ENCODE data around the gene UBE2E2. TPM values are rescaled to one million over a fixed set of nuclear protein-coding genes. Genes with fewer than 3 reads are reported as not detected.

Gene UBE2E2
- total RNA-seq, 1 experiment from 2014 or later = 14.7 TPM

DNA sequence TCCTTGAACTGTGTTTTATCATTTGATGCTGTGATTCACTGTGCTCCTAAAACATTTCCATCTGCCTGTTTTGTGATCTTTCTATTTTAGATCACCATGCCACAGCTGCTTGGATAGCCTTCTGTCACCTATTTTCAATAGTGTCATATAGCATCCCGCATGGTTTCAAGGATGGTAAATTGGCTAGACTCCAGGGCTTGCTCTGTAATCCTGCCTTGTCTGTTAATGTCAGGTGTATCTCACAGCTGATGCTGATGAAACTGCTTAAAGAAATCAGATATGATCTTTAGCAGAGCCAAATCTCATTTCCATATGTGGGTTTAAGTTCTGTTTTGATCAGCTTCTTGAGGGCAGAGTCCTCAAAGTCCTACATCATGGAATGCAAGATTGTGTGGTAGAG, 182.2 kb downstream of the UBE2E2 start:
- Histone ChIP-seq H3K27me3 (ENCODE audit: low read length) (no peaks in the 10 kb centered on the region), H3K79me2 (ENCODE audit: low read length) (no peaks in the 10 kb centered on the region), H3K27ac (ENCODE audit: low read length) (no peak overlapping the region), H3K36me3 (ENCODE audit: insufficient read depth, low read length) (no peaks in the 10 kb centered on the region), H2AFZ (ENCODE audit: low read length) (no peak overlapping the region), H3K9me2 (replicated peaks; ENCODE audit: insufficient read depth, low read length) (no peaks in the 10 kb centered on the region), H4K20me1 (ENCODE audit: insufficient read depth, low read depth, low read length) (no peaks in the 10 kb centered on the region; the same call in 1 of the 2 replicates), H3K9me3 (ENCODE audit: low read length) (no peaks in the 10 kb centered on the region), H3K4me3 (ENCODE audit: low read length) (no peak overlapping the region), H3K4me1 (ENCODE audit: low read length) (peaks cover 24% of the 10 kb centered on the region), H3K4me2 (ENCODE audit: low read depth, low read length, poor library complexity, severe bottlenecking) (no peak overlapping the region), H3K9ac (ENCODE audit: low read length) (no peak overlapping the region)
- DNase-seq = no peak

DNA sequence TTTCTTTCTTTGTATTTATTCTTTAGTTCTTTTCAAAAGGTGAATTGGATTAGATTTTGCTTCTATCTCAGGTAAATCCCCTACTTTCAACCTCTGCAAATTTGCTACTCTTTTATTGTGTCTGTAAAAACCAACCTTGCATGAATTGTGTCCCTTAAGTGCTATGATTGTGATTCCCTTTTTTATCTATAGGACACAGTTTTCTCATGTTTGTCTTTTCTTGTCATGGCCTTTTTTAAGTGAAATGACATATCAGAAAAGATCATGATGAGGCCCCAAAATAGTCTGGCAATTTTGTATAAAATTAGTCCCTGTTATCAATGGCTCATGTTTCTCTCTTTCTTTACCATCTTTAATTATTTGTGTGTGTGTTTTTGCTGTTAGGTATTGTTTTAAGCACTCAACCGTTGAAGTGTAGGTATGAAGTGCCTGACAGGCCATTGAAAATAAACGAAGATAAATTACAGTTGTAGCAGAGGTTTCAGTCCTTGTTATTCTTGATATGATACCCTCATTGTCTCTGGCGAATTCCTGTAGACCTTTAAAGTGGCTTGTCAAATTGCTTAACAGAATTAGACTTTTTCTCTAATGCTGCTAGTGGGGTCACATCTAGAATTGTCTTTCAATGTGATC, 184.3 kb downstream of the UBE2E2 start:
- Histone ChIP-seq H3K9me3 (ENCODE audit: low read length) (no peaks in the 10 kb centered on the region), H3K27ac (ENCODE audit: low read length) (no peak overlapping the region), H2AFZ (ENCODE audit: low read length) (no peak overlapping the region), H3K9ac (ENCODE audit: low read length) (no peak overlapping the region), H3K4me1 (ENCODE audit: low read length) (peaks cover 24% of the 10 kb centered on the region), H3K9me2 (replicated peaks; ENCODE audit: insufficient read depth, low read length) (no peaks in the 10 kb centered on the region), H3K36me3 (ENCODE audit: insufficient read depth, low read length) (no peaks in the 10 kb centered on the region), H3K4me2 (ENCODE audit: low read depth, low read length, poor library complexity, severe bottlenecking) (no peak overlapping the region), H3K27me3 (ENCODE audit: low read length) (0 out of 2 replicates have a peak, but pooled peaks cover 2% of the 10 kb centered on the region), H3K79me2 (ENCODE audit: low read length) (no peaks in the 10 kb centered on the region), H4K20me1 (ENCODE audit: insufficient read depth, low read depth, low read length) (no peaks in the 10 kb centered on the region; the same call in 1 of the 2 replicates), H3K4me3 (ENCODE audit: low read length) (no peak overlapping the region)
- DNase-seq = no peak

DNA sequence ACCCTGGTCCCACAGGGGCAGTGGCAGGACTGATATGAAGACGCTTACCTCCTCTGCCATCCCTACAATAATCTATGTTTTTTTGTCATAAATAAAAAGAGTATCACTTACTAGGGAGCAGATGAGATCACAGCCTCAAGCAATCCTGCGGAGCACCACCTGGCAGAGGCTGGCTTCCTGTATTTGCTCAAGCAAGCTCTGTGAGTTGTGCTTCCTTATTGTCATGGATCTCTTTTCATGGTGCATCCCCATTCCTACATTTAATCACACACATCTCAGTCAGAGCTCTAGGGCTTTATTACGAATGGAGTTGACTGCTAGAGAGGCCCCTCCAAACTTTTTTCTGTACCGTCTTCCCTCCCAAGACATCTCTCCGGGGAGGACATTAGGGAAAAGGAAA, 186.0 kb downstream of the UBE2E2 start:
- Histone ChIP-seq H3K4me1 (ENCODE audit: low read length) (peaks cover 29% of the 10 kb centered on the region), H3K9me2 (replicated peaks; ENCODE audit: insufficient read depth, low read length) (no peaks in the 10 kb centered on the region), H3K9me3 (ENCODE audit: low read length) (no peaks in the 10 kb centered on the region), H3K4me3 (ENCODE audit: low read length) (no peak overlapping the region), H4K20me1 (ENCODE audit: insufficient read depth, low read depth, low read length) (no peaks in the 10 kb centered on the region; the same call in 1 of the 2 replicates), H3K36me3 (ENCODE audit: insufficient read depth, low read length) (no peaks in the 10 kb centered on the region), H3K4me2 (ENCODE audit: low read depth, low read length, poor library complexity, severe bottlenecking) (no peak overlapping the region), H2AFZ (ENCODE audit: low read length) (no peak overlapping the region), H3K79me2 (ENCODE audit: low read length) (no peaks in the 10 kb centered on the region), H3K9ac (ENCODE audit: low read length) (no peak overlapping the region), H3K27me3 (ENCODE audit: low read length) (0 out of 2 replicates have a peak, but pooled peaks cover 2% of the 10 kb centered on the region), H3K27ac (ENCODE audit: low read length) (no peak overlapping the region)
- DNase-seq = no peak

DNA sequence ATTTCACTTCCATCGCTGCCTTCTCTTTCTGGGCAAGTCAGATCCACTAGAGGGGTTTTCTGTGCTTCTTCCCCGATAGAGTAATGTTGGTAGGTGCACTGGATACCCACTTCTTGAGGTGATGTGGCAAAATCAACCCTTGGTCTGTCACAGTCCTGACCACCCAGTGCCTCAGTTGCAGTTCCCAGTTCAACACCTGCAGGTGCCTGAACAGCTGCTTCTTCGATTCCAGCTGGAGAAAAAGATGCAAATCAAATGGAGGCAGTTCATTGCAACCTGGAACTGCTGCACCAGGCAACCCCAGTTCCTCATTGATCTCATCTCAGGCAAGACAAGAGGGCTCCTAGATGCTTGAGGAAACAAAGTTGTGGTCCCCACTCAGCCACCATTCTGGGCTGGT, 186.6 kb downstream of the UBE2E2 start:
- Histone ChIP-seq H4K20me1 (ENCODE audit: insufficient read depth, low read depth, low read length) (no peaks in the 10 kb centered on the region; the same call in 1 of the 2 replicates), H3K27ac (ENCODE audit: low read length) (no peak overlapping the region), H3K79me2 (ENCODE audit: low read length) (no peaks in the 10 kb centered on the region), H3K4me1 (ENCODE audit: low read length) (peaks cover 29% of the 10 kb centered on the region), H3K27me3 (ENCODE audit: low read length) (0 out of 2 replicates have a peak, but pooled peaks cover 2% of the 10 kb centered on the region), H3K9me3 (ENCODE audit: low read length) (no peaks in the 10 kb centered on the region), H3K4me3 (ENCODE audit: low read length) (no peak overlapping the region), H3K9me2 (replicated peaks; ENCODE audit: insufficient read depth, low read length) (no peaks in the 10 kb centered on the region), H3K4me2 (ENCODE audit: low read depth, low read length, poor library complexity, severe bottlenecking) (no peak overlapping the region), H3K9ac (ENCODE audit: low read length) (no peak overlapping the region), H3K36me3 (ENCODE audit: insufficient read depth, low read length) (no peaks in the 10 kb centered on the region), H2AFZ (ENCODE audit: low read length) (no peak overlapping the region)
- no peak for DNase-seq

DNA sequence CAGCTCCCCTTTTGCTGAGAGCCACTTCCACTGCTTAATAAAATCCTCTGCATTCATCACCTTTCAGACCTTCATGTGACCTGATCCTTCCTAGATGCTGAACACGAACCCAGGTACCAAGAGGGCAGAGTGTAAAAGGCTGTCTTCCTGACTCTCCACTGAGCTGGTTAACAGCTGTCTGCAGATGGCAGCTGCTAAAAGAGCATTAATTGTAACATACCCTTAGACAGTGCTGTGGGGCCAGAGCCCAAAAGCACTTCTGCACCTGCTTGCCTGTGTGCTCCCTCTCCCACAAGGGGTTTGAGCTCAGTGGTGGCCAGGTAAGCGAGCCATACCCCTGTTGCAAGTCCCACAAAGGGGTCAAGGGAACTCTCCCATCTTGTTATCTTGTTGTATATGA, 187.3 kb downstream of the UBE2E2 start:
- H3K27ac ChIP-seq (ENCODE audit: low read length) = no peak overlapping the region

DNA sequence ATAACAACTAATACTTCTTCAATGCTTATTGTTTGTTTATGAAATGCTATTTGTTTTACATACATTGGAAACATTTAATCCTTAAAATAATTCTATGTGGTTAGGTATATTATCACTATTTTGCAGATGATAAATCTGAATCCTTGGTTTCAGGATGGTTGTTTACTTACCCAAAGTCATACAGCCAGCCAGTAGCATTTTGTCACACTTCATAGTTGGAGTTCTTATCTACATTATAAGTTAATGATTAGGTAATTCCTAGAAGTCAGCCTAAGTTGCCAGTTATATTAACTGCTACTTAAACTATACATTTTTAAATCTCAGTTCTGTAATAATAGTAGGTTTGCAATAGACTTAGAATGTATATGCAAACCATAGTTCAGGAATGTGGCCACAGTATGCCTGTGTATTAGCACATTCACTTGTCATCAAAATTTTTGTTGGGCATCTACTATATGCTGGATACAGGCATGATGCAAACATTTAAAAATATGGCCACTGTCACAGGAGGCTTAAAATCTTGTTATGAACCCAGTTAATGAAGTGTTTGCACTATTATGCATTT, 187.9 kb downstream of the UBE2E2 start:
- Histone ChIP-seq H3K9me2 (replicated peaks; ENCODE audit: insufficient read depth, low read length) (no peaks in the 10 kb centered on the region), H3K27ac (ENCODE audit: low read length) (no peak overlapping the region), H3K79me2 (ENCODE audit: low read length) (no peaks in the 10 kb centered on the region)

More for the DNA sequence above, 187.3 kb downstream of the UBE2E2 start:
- Histone ChIP-seq H4K20me1 (ENCODE audit: insufficient read depth, low read depth, low read length) (no peaks in the 10 kb centered on the region; the same call in 1 of the 2 replicates), H2AFZ (ENCODE audit: low read length) (no peak overlapping the region), H3K4me3 (ENCODE audit: low read length) (no peak overlapping the region), H3K36me3 (ENCODE audit: insufficient read depth, low read length) (no peaks in the 10 kb centered on the region), H3K4me1 (ENCODE audit: low read length) (peaks cover 26% of the 10 kb centered on the region), H3K9ac (ENCODE audit: low read length) (no peak overlapping the region), H3K79me2 (ENCODE audit: low read length) (no peaks in the 10 kb centered on the region), H3K9me2 (replicated peaks; ENCODE audit: insufficient read depth, low read length) (no peaks in the 10 kb centered on the region), H3K9me3 (ENCODE audit: low read length) (no peaks in the 10 kb centered on the region), H3K4me2 (ENCODE audit: low read depth, low read length, poor library complexity, severe bottlenecking) (no peak overlapping the region), H3K27me3 (ENCODE audit: low read length) (0 out of 2 replicates have a peak, but pooled peaks cover 2% of the 10 kb centered on the region)
- no peak for DNase-seq

DNA sequence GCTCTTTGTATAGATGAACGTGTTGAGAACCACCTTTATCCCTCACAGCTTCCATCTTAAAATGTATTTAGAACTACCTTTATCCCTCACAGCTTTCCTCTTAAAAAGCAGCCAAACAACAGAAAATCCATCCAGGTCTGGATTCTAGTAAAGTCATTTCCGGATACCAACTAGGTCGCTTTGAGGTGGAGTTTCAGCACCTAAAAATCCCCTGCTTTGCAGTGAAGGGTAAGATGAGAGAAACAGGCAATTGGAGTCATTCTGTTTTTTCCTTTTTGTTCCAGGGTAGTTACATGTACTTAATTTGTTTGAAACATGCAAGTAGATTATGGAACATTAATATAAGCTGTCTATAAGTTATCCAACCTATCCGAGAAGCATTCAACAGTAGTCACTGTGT, 192.0 kb downstream of the UBE2E2 start:
- no peak overlapping the region for H3K27ac ChIP-seq (ENCODE audit: low read length)
- no peaks in the 10 kb centered on the region for H4K20me1 ChIP-seq (ENCODE audit: insufficient read depth, low read depth, low read length)
- 0 out of 2 replicates have a peak, but pooled peaks cover 2% of the 10 kb centered on the region for H3K27me3 ChIP-seq (ENCODE audit: low read length)
- no peaks in the 10 kb centered on the region for H3K36me3 ChIP-seq (ENCODE audit: insufficient read depth, low read length)
- no peak overlapping the region for H3K9ac ChIP-seq (ENCODE audit: low read length)
- no peaks in the 10 kb centered on the region for H3K79me2 ChIP-seq (ENCODE audit: low read length)
- H2AFZ ChIP-seq (ENCODE audit: low read length) = no peak overlapping the region
- H3K4me1 ChIP-seq (ENCODE audit: low read length) = peaks cover 6% of the 10 kb centered on the region
- no peak overlapping the region for H3K4me3 ChIP-seq (ENCODE audit: low read length)
- no peaks in the 10 kb centered on the region for H3K9me2 ChIP-seq (replicated peaks; ENCODE audit: insufficient read depth, low read length)
- DNase-seq = no peak
- no peaks in the 10 kb centered on the region for H3K9me3 ChIP-seq (ENCODE audit: low read length)
- no peak overlapping the region for H3K4me2 ChIP-seq (ENCODE audit: low read depth, low read length, poor library complexity, severe bottlenecking)

More for the DNA sequence above, 187.9 kb downstream of the UBE2E2 start:
- H3K4me3 ChIP-seq (ENCODE audit: low read length) = no peak overlapping the region
- no peaks in the 10 kb centered on the region for H3K9me3 ChIP-seq (ENCODE audit: low read length)
- H3K9ac ChIP-seq (ENCODE audit: low read length) = no peak overlapping the region
- H3K4me2 ChIP-seq (ENCODE audit: low read depth, low read length, poor library complexity, severe bottlenecking) = no peak overlapping the region
- H2AFZ ChIP-seq (ENCODE audit: low read length) = no peak overlapping the region
- 0 out of 2 replicates have a peak, but pooled peaks cover 2% of the 10 kb centered on the region for H3K27me3 ChIP-seq (ENCODE audit: low read length)
- DNase-seq = no peak
- peaks cover 23% of the 10 kb centered on the region for H3K4me1 ChIP-seq (ENCODE audit: low read length)
- no peaks in the 10 kb centered on the region for H4K20me1 ChIP-seq (ENCODE audit: insufficient read depth, low read depth, low read length)
- H3K36me3 ChIP-seq (ENCODE audit: insufficient read depth, low read length) = no peaks in the 10 kb centered on the region

DNA sequence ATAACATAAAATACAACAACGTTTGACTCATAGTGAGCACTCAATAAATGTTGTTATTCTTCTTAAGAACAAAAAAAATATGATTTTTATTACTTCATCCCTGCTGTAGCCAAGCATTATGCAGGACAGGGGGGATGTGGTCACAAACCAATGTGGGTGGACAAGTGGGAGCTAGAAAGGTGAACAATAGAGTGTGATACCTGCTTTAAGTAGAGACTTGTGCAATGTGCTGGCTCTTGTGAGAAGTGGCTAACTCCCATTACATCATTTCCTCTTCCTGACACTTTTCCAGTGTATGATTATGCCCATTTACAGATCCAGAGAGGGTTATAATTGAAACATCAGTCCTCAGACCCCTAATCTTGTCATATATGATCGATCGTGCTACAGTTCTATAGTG, 193.6 kb downstream of the UBE2E2 start:
- no peaks in the 10 kb centered on the region for H3K9me3 ChIP-seq (ENCODE audit: low read length)
- H3K79me2 ChIP-seq (ENCODE audit: low read length) = no peaks in the 10 kb centered on the region
- H3K9ac ChIP-seq (ENCODE audit: low read length) = no peak overlapping the region
- no peaks in the 10 kb centered on the region for H3K9me2 ChIP-seq (replicated peaks; ENCODE audit: insufficient read depth, low read length)
- DNase-seq = no peak
- H3K27ac ChIP-seq (ENCODE audit: low read length) = no peak overlapping the region
- H2AFZ ChIP-seq (ENCODE audit: low read length) = no peak overlapping the region
- H3K36me3 ChIP-seq (ENCODE audit: insufficient read depth, low read length) = no peaks in the 10 kb centered on the region
- peaks cover 5% of the 10 kb centered on the region for H3K4me1 ChIP-seq (ENCODE audit: low read length)
- H3K4me3 ChIP-seq (ENCODE audit: low read length) = no peak overlapping the region
- 0 out of 2 replicates have a peak, but pooled peaks cover 2% of the 10 kb centered on the region for H3K27me3 ChIP-seq (ENCODE audit: low read length)
- no peak overlapping the region for H3K4me2 ChIP-seq (ENCODE audit: low read depth, low read length, poor library complexity, severe bottlenecking)
- H4K20me1 ChIP-seq (ENCODE audit: insufficient read depth, low read depth, low read length) = no peaks in the 10 kb centered on the region
